D341Med (cell line): ENCODE results near the gene NPHP1.
"Not testable (repeated sequence)": the region's sequence is repeated elsewhere in the genome, so short reads cannot be mapped to it uniquely, and the experiment has no call there.

Experiments used
- DNase-seq: peaks from one replicate; pipeline ENCODE4 v3.0.0; 2012; ENCODE audit warnings: low spot score

The NPHP1 gene

GRCh38 chr2:110126906-110127305 is 77.9 kb downstream of the NPHP1 start:
- DNase-seq = no peak

- no peak for DNase-seq
Observed at GRCh38 chr2:110126086-110126773, 78.6 kb downstream of the NPHP1 start.

- DNase-seq = no peak
Observed at GRCh38 chr2:110124939-110125691, 79.7 kb downstream of the NPHP1 start.

GRCh38 chr2:110124038-110124825 is 80.6 kb downstream of the NPHP1 start:
- DNase-seq = no peak

GRCh38 chr2:110121592-110121991 is 83.2 kb downstream of the NPHP1 start:
- DNase-seq = no peak

- no peak for DNase-seq
Observed at GRCh38 chr2:110121052-110121334, 83.8 kb downstream of the NPHP1 start.

- no peak for DNase-seq
Observed at GRCh38 chr2:110120171-110121051, 84.4 kb downstream of the NPHP1 start.

GRCh38 chr2:110116033-110116710 is 88.6 kb downstream of the NPHP1 start:
- peak; percentile 43 for DNase-seq

GRCh38 chr2:110115291-110116032 is 89.4 kb downstream of the NPHP1 start, which contains the start of gene MALL:
Gene MALL, minus strand, starts transcription at chr2:110115822. Its CDS starts 30 bp downstream, at chr2:110115792.
- DNase-seq = peak; percentile 38

GRCh38 chr2:110114831-110115255 is 90.0 kb downstream of the NPHP1 start:
- no peak for DNase-seq

- no peak for DNase-seq
Observed at GRCh38 chr2:110113961-110114591, 90.7 kb downstream of the NPHP1 start.

- DNase-seq = not testable (repeated sequence)
Observed at GRCh38 chr2:110108291-110108690, 96.5 kb downstream of the NPHP1 start.

GRCh38 chr2:110107092-110108079 is 97.4 kb downstream of the NPHP1 start:
- no peak for DNase-seq

GRCh38 chr2:110106642-110107041 is 98.2 kb downstream of the NPHP1 start:
- no peak for DNase-seq

- no peak for DNase-seq
Observed at GRCh38 chr2:110105608-110106467, 99.0 kb downstream of the NPHP1 start.

- no peak for DNase-seq
Observed at GRCh38 chr2:110105183-110105582, 99.6 kb downstream of the NPHP1 start.

GRCh38 chr2:110104025-110104771 is 100.6 kb downstream of the NPHP1 start:
- no peak for DNase-seq
